H9 (cell line): ENCODE measurements around the gene ACAP2. TPM values are rescaled to one million over a fixed set of nuclear protein-coding genes. Genes with fewer than 3 reads are reported as not detected.

Experiments used
- DNase-seq: peaks from one replicate; pipeline ENCODE4 v3.0.0-alpha.2; 2017
- H2AFZ ChIP-seq: one replicate; pipeline ENCODE4 v1.6.1; 2013; ENCODE audit warnings: mild to moderate bottlenecking, low read length, control low read depth, moderate library complexity
- H2AK5ac ChIP-seq: 2 replicates; pipeline ENCODE4 v1.6.1; 2013; ENCODE audit warnings: low read length, control low read depth, mixed read lengths; ENCODE audit not compliant: insufficient read length
- H2BK120ac ChIP-seq: one replicate; pipeline ENCODE4 v1.6.1; 2013; ENCODE audit warnings: low read depth, mild to moderate bottlenecking, low read length, control low read depth, inconsistent platforms; ENCODE audit not compliant: poor library complexity, severe bottlenecking
- H2BK12ac ChIP-seq: 2 replicates; pipeline ENCODE4 v1.6.1; 2013; ENCODE audit warnings: low read length, control low read depth, mixed read lengths, low read depth; ENCODE audit not compliant: insufficient read length
- H2BK15ac ChIP-seq: 2 replicates; pipeline ENCODE4 v1.6.1; 2013; ENCODE audit warnings: low read depth, low read length, control low read depth
- H2BK20ac ChIP-seq: one replicate; pipeline ENCODE4 v1.6.1; 2013; ENCODE audit warnings: low read depth, mild to moderate bottlenecking, low read length, control low read depth, inconsistent platforms; ENCODE audit not compliant: poor library complexity, severe bottlenecking
- H2BK5ac ChIP-seq: 2 replicates; pipeline ENCODE4 v1.6.1; 2013; ENCODE audit warnings: low read length, control low read depth, mixed read lengths; ENCODE audit not compliant: insufficient read length
- H3K14ac ChIP-seq: 2 replicates; pipeline ENCODE4 v1.6.1; 2013; ENCODE audit warnings: low read length, control low read depth; ENCODE audit not compliant: insufficient read depth
- H3K18ac ChIP-seq: 2 replicates; pipeline ENCODE4 v1.6.1; 2013; ENCODE audit warnings: low read depth, mild to moderate bottlenecking, mixed read lengths, low read length, control low read depth; ENCODE audit not compliant: insufficient read length
- H3K23ac ChIP-seq: 2 replicates; pipeline ENCODE4 v1.6.1; 2013; ENCODE audit warnings: low read length, control low read depth, mixed read lengths, low read depth; ENCODE audit not compliant: insufficient read length
- H3K23me2 ChIP-seq: 2 replicates; pipeline ENCODE4 v1.6.1; 2013; ENCODE audit warnings: low read depth, mild to moderate bottlenecking, mixed read lengths, low read length, control low read depth; ENCODE audit not compliant: insufficient read length, poor library complexity, severe bottlenecking
- H3K27ac ChIP-seq: 2 replicates; pipeline ENCODE4 v1.5.1; 2013; ENCODE audit warnings: low read length, control low read depth, mixed read lengths, low read depth; ENCODE audit not compliant: insufficient read length
- H3K27me3 ChIP-seq: 2 replicates; pipeline ENCODE4 v1.6.1; 2013; ENCODE audit warnings: low read length, control low read depth, inconsistent platforms; ENCODE audit not compliant: insufficient read depth
- H3K4ac ChIP-seq: 2 replicates; pipeline ENCODE4 v1.6.1; 2013; ENCODE audit warnings: low read depth, mild to moderate bottlenecking, control low read depth, inconsistent platforms, low read length, moderate library complexity
- H3K4me1 ChIP-seq: 2 replicates; pipeline ENCODE4 v1.6.1; 2013; ENCODE audit warnings: low read length, control low read depth, inconsistent platforms; ENCODE audit not compliant: insufficient read depth
- H3K4me2 ChIP-seq: 2 replicates; pipeline ENCODE4 v1.6.1; 2013; ENCODE audit warnings: low read length, control low read depth, mixed read lengths; ENCODE audit not compliant: insufficient read length, insufficient read depth
- H3K56ac ChIP-seq: 2 replicates; pipeline ENCODE4 v1.6.1; 2013; ENCODE audit warnings: low read depth, mild to moderate bottlenecking, mixed read lengths, low read length, control low read depth; ENCODE audit not compliant: insufficient read length
- H3K79me1 ChIP-seq: 2 replicates; pipeline ENCODE4 v1.6.1; 2013; ENCODE audit warnings: low read depth, mild to moderate bottlenecking, moderate library complexity, low read length, control low read depth, inconsistent platforms; ENCODE audit not compliant: insufficient read depth, poor library complexity, severe bottlenecking
- H3K79me2 ChIP-seq: 2 replicates; pipeline ENCODE4 v1.6.1; 2013; ENCODE audit warnings: low read length, control low read depth, inconsistent platforms; ENCODE audit not compliant: insufficient read depth
- H3K9ac ChIP-seq: 2 replicates; pipeline ENCODE4 v1.6.1; 2013; ENCODE audit warnings: low read length, control low read depth, mixed read lengths; ENCODE audit not compliant: insufficient read length; ENCODE audit errors: extremely low read depth
- H3K9me3 ChIP-seq: one replicate; pipeline ENCODE4 v1.6.1; 2013; ENCODE audit warnings: low read depth, low read length, inconsistent platforms; ENCODE audit not compliant: control insufficient read depth
- H3T11ph ChIP-seq: one replicate; pipeline ENCODE4 v1.6.1; 2013; ENCODE audit warnings: mild to moderate bottlenecking, low read length, control low read depth, inconsistent platforms
- H4K20me1 ChIP-seq: one replicate; pipeline ENCODE4 v1.6.1; 2013; ENCODE audit not compliant: control insufficient read depth, insufficient read length, insufficient read depth
- H4K5ac ChIP-seq: 2 replicates; pipeline ENCODE4 v1.6.1; 2013; ENCODE audit warnings: low read depth, mild to moderate bottlenecking, mixed read lengths, low read length, control low read depth; ENCODE audit not compliant: insufficient read length
- H4K8ac ChIP-seq: replicated peaks from 2 replicates; pipeline ENCODE4 v1.6.1; 2013; ENCODE audit warnings: low read length, control low read depth, mixed read lengths, low read depth; ENCODE audit not compliant: insufficient read length
- H4K91ac ChIP-seq: 2 replicates; pipeline ENCODE4 v1.6.1; 2013; ENCODE audit warnings: low read depth, mild to moderate bottlenecking, moderate library complexity, mixed read lengths, low read length, control low read depth; ENCODE audit not compliant: insufficient read length
- H3K27ac Mint-ChIP-seq, 3 experiments: 2 replicates in 2 of 3; 3 replicates in 1 of 3; pipeline ENCODE4 v1.8.0; 2020 to 2021; ENCODE audit warnings: mixed read lengths in 3 of 3, mild to moderate bottlenecking in 1 of 3, moderate library complexity in 1 of 3
- H3K27me3 Mint-ChIP-seq: 2 replicates; pipeline ENCODE4 v1.8.0; 2021; ENCODE audit warnings: low read depth, mild to moderate bottlenecking, moderate library complexity, mixed read lengths
- H3K36me3 Mint-ChIP-seq, 3 experiments: 2 replicates in 2 of 3; 3 replicates in 1 of 3; pipeline ENCODE4 v1.8.0; 2020 to 2021; ENCODE audit warnings: low read depth in 3 of 3, mixed read lengths in 3 of 3; ENCODE audit not compliant: insufficient read depth in 1 of 3
- H3K4me1 Mint-ChIP-seq, 2 experiments: 2 replicates each; pipeline ENCODE4 v1.8.0; 2020; ENCODE audit warnings: mixed read lengths in 2 of 2
- H3K4me3 Mint-ChIP-seq, 2 experiments: 2 replicates in 1 of 2; 3 replicates in 1 of 2; pipeline ENCODE4 v1.8.0; 2020 to 2021; ENCODE audit warnings: mild to moderate bottlenecking in 2 of 2, mixed read lengths in 2 of 2, moderate library complexity in 1 of 2
- H3K9me3 Mint-ChIP-seq, 2 experiments: 2 replicates in 1 of 2; 3 replicates in 1 of 2; pipeline ENCODE4 v1.8.0; 2020; ENCODE audit warnings: mild to moderate bottlenecking in 2 of 2, mixed read lengths in 2 of 2, moderate library complexity in 1 of 2
- WGBS: extraction: QIAGEN DNeasy Blood & Tissue Kit; methylation state at CpG from one replicate; pipeline ENCODE4 v1.1.7; 2013; ENCODE audit warnings: missing lambda C conversion rate, low lambda C conversion rate, mixed read lengths; ENCODE audit not compliant: insufficient read length; ENCODE audit errors: extremely low coverage; 5-methylcytosine and 5-hydroxymethylcytosine counted together
- total RNA-seq: library from RNA; stranded (reverse); gene quantifications from 2 replicates; pipeline ENCODE4 v1.2.1, GENCODE V29; 2021
- TF ChIP-seq, protein P1 (sequence below): fragments of 200-600 bp; sonication (generic); conservative IDR thresholded peaks from 3 replicates; pipeline ENCODE4 v1.8.0; 2021; ENCODE audit warnings: antibody characterized with exemption, mild to moderate bottlenecking

ACAP2 gene
- total RNA-seq, 1 experiment from 2014 or later, result 30.8 TPM

DNA sequence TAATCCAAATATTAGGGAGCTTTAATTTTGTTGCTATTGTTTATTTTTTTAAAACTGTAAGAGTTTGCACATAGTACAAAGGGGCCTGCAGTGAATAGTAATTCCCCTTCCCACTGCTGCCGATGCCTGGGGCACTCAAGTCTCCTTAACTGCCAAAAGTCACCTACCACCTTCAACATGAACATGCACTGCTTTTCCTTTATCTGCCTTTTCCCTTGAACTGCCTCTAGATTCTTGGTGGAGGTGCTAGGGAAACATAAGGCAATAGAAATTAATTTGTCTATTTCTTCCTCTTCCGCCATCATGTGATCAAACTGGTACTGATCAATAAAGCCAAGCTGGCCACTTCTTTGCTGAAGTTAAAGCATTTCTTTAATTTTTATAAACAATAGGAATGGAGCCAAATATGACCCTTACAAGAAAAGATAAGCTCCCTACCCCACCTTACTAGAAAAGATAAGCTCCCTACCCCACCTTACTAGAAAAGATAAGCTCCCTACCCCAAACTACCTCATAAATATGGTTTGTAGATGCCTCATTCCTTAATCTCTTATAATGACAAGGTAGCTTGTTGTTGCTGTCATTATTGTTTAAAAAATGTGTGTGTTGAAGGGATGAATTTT lies 17.4 kb upstream of the ACAP2 start:
- Histone ChIP-seq H2AK5ac (no peak overlapping the region), H2BK120ac (no peak overlapping the region), H4K91ac (no peak overlapping the region), H3K27ac (no peak overlapping the region), H3T11ph (no peak overlapping the region), H3K18ac (no peak overlapping the region), H2AFZ (no peak overlapping the region), H3K4ac (no peak overlapping the region), H3K4me1 (no peaks in the 10 kb centered on the region), H3K27me3 (peaks cover 2% of the 10 kb centered on the region), H3K79me1 (no peaks in the 10 kb centered on the region), H2BK5ac (no peak overlapping the region), H4K8ac (no peak overlapping the region), H3K9me3 (no peaks in the 10 kb centered on the region), H4K20me1 (no peaks in the 10 kb centered on the region), H3K23me2 (no peaks in the 10 kb centered on the region), H3K9ac (no peak overlapping the region), H3K79me2 (no peaks in the 10 kb centered on the region), H2BK12ac (no peak overlapping the region), H2BK15ac (no peak overlapping the region), H3K56ac (no peak overlapping the region), H3K4me2 (no peak overlapping the region), H4K5ac (no peak overlapping the region), H3K14ac (no peak overlapping the region), H2BK20ac (no peak overlapping the region), H3K23ac (no peak overlapping the region)
- H3K4me1 Mint-ChIP-seq, result no peaks in the 10 kb centered on the region
- no peak for DNase-seq
- H3K27me3 Mint-ChIP-seq, result no peaks in the 10 kb centered on the region
- TF ChIP-seq, protein P1, sequence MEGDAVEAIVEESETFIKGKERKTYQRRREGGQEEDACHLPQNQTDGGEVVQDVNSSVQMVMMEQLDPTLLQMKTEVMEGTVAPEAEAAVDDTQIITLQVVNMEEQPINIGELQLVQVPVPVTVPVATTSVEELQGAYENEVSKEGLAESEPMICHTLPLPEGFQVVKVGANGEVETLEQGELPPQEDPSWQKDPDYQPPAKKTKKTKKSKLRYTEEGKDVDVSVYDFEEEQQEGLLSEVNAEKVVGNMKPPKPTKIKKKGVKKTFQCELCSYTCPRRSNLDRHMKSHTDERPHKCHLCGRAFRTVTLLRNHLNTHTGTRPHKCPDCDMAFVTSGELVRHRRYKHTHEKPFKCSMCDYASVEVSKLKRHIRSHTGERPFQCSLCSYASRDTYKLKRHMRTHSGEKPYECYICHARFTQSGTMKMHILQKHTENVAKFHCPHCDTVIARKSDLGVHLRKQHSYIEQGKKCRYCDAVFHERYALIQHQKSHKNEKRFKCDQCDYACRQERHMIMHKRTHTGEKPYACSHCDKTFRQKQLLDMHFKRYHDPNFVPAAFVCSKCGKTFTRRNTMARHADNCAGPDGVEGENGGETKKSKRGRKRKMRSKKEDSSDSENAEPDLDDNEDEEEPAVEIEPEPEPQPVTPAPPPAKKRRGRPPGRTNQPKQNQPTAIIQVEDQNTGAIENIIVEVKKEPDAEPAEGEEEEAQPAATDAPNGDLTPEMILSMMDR, result no peak
- no peaks in the 10 kb centered on the region for H3K36me3 Mint-ChIP-seq
- no peaks in the 10 kb centered on the region for H3K9me3 Mint-ChIP-seq
- WGBS, result no CpG with 5 or more reads among the region's 2 CpGs
- no peak overlapping the region for H3K4me3 Mint-ChIP-seq
- no peak overlapping the region for H3K27ac Mint-ChIP-seq
